HepG2 (cell line): ENCODE results near the gene ACOT2.

Experiments used
- CEBPB ChIP-seq: IDR thresholded peaks from 2 replicates; pipeline ENCODE4 v1.6.1; 2011; ENCODE audit warnings: low read depth, low read length, improper control_type of control experiment, borderline replicate concordance
- EZH2 ChIP-seq: conservative IDR thresholded peaks from 2 replicates; pipeline ENCODE4 v1.6.1; 2012; ENCODE audit warnings: mild to moderate bottlenecking, low read depth, low read length, moderate library complexity
- NFE2L1 ChIP-seq: sonication (generic); formaldehyde crosslinking; IDR thresholded peaks from 2 replicates; pipeline ENCODE4 v1.4.0; 2020; ENCODE audit warnings: missing genetic modification reagents, mild to moderate bottlenecking, borderline replicate concordance
- SRSF1 ChIP-seq: fragments of 200-400 bp; formaldehyde crosslinking; optimal IDR thresholded peaks from 2 replicates; pipeline ENCODE3; 2017; ENCODE audit warnings: mild to moderate bottlenecking, low read depth, low read length, moderate library complexity
- ZNF879 ChIP-seq: sonication (generic); formaldehyde crosslinking; IDR thresholded peaks from 2 replicates; pipeline ENCODE4 v1.8.1; 2023; ENCODE audit warnings: missing genetic modification reagents

DNA sequence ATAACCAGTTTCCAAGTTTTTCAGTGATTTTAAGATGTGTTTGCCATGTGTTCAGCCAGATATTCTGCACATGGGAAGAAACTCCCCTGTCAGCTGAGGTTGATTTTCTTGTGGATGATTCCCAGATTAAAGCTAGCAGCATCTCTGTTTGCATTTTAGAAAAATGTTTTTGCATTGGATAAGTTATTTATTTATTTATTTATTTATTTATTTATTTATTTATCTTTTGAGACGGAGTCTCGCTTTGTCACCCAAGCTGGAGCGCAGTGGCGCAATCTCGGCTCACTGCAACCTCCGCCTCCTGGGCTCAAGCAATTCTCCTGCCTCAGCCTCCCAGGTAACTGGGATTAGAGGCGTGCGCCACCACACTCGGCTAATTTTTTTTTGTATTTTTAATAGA lies 25.5 kb downstream of the ACOT2 start:
- no peak for TF ChIP-seq EZH2
- no peak for TF ChIP-seq NFE2L1 (CRISPR knock-in tag)
- no peak for TF ChIP-seq ZNF879 (CRISPR knock-in tag)
- TF ChIP-seq CEBPB, result no peak
- TF ChIP-seq SRSF1, result no peak
